ENCODE results near the gene AKR7A2. TPM values are rescaled to one million over a fixed set of nuclear protein-coding genes. Genes with fewer than 3 reads are reported as not detected.

AKR7A2 gene
- total RNA-seq = 10 to 100 TPM; 19.2 to 26.3 (median 20.5) TPM

DNA sequence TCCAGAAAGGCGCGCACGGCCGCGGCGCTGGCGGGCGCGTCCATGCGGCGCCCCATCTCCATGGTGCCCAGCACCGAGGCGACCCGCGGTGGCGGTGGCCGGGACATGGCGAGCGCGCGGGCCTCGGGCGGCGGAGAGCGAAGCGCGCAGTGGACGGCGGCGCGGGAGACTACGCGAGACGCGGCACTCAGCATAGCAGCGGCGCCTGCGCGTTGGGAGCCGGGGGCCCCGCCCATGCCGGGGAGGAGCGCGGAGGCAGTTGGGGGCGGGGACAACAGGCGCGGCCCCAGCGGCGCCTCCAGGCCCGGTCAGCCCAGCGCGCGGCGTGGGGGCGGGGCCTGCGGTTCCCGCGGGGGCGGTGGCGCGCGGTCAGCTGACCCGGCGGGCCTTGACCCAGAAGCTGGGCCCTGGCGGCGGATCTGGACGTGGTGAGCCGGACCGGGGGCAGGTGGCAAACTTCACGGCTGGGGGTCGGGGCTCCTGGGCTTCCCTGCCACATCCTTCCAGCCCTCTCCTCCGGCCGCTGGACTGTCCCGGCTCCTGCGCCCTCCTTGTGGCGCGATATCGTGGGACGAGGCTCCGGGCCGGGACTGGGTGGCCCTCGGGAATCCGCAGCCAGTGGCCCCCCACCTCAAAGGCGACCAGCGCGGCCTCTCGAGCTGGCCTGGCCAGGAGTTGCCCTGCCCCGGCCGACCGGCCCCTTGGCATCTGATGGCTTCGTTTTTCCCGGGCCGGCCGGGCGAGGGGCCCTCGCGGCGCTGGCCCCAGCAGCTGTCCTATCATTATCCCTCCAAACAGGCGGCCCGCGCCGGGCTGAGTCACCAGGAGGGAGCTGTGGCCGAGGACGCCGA, at the start of gene AKR7A2, which contains the start of gene SLC66A1:
Gene AKR7A2 (minus strand): TSS at position 214 of the 851 bp plus-strand sequence. CDS start 20 bp downstream, at position 194.
Gene SLC66A1 (plus strand): TSS at position 396 of the 851 bp plus-strand sequence. CDS start 5,352 bp downstream, outside the sequence.
- ATAC-seq (peak; percentile 97 to 98), DNase-seq (peak; percentile 86)
- Mint-ChIP-seq H3K4me3 (peak within 1 kb of the TSS; percentile 89), H3K27me3 (ENCODE audit: low read depth) (no peaks in the 10 kb centered on the region), H3K4me1 (ENCODE audit: low read depth) (peaks cover 38% of the 10 kb centered on the region), H3K9me3 (no peaks in the 10 kb centered on the region), H3K36me3 (ENCODE audit: insufficient read depth) (peaks cover 9% of the 10 kb centered on the region)

DNA sequence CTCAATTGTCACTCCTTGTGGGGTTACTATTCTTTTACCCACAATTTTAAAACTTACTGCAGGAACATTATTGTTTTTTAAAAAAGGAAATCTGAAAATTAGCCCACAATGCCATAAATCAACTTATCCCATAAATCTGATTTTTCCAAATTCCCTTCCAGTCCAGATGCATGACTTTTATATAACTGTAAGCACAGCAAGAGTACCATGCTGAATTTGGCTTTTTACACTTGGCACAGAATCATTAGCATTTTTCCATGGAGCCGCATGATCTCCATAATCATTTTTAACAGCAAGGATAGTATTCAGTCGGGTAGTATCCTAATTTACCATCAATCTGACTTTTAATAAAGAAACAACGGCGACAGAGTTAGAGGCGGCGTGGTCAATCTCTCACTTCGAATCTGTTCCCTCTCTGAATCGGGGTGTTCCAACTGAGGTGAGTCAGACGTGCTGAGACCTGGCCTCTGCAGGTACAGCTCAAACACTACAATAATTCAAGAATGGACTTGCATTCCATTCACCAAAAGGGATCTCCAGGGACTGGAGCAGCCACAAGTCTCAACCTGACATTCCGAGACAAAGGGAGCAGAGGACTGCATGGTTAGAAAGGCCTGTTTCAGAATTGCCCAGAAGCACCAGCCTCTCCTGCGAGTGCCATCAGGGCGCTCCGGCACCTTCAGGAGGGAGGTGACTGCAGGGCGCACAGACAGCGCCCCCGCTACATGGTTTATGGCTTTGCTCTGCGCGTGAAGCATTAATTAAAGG, 49.1 kb upstream of the AKR7A2 start:
- Mint-ChIP-seq H3K4me3 (no peak overlapping the region), H3K4me1 (ENCODE audit: low read depth) (peaks cover 36% of the 10 kb centered on the region), H3K36me3 (ENCODE audit: insufficient read depth) (peaks cover 7% of the 10 kb centered on the region), H3K27me3 (ENCODE audit: low read depth) (no peaks in the 10 kb centered on the region), H3K9me3 (no peaks in the 10 kb centered on the region)
- DNase-seq (no peak), ATAC-seq (peak in 1 of 2 donors; percentile 34)

DNA sequence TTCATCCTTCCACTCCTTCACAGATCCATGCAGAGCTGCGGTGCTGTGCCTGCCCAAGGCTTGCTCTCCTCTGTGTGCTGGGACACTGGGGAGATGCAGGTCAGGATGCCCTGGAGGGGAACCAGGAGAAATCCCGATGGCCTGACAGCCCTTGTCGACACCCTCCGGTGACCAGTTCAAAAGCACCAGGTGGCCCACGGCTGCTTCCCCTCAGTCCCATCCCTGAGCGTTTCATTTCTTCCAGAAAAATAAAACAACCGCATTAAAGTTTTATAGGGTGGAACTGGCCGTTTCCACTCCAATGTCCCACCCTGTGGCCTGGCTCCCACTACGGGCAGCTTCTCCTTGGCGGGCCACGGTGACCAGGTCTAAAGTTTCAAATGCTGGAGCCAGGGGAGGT, 48.5 kb upstream of the AKR7A2 start:
- no peak overlapping the region for H3K4me3 Mint-ChIP-seq
- no peaks in the 10 kb centered on the region for H3K9me3 Mint-ChIP-seq
- DNase-seq (no peak), ATAC-seq (no peak)
- H3K27me3 Mint-ChIP-seq (ENCODE audit: low read depth) = no peaks in the 10 kb centered on the region
- peaks cover 10% of the 10 kb centered on the region for H3K36me3 Mint-ChIP-seq (ENCODE audit: insufficient read depth)
- peaks cover 36% of the 10 kb centered on the region for H3K4me1 Mint-ChIP-seq (ENCODE audit: low read depth)

DNA sequence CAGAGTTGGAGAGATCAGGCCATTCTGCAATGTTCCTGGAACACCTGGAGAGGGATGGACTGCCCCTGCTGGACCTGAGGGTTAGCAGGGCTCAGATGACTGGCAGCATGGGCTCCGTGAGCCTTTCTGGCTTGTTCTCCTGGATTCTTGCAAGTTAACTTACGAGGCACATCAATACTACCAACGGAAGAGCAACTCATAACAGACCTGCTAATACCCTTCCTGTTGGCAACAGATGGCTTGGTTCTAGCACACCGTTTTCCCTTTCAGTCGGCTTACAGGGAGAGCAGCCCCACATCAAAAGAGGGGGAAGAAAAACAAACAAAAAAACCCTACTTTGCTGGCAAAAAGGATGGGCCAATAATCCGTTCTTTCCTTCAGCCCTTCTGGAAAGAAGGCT, 48.1 kb upstream of the AKR7A2 start:
- H3K27me3 Mint-ChIP-seq (ENCODE audit: low read depth) = no peaks in the 10 kb centered on the region
- H3K4me1 Mint-ChIP-seq (ENCODE audit: low read depth) = peaks cover 36% of the 10 kb centered on the region

DNA sequence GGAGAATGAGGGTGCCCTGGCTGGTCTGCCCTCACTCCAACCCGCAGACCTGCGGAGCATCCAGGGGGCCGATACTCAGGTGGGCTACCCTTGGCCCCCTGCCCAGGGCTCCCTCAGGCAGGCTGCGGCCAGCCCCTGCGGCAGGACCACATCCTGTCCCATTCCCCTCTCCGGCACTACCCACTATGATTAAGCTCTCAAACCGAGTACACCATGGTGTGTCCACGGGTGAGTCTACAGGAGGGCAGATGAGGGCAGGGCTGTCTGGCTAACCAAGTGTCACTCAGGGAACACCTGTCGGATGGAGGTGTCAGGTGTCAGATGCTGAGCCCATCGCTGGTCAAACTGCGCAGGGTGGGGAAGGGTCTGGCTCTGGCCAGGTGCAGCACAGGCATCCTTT, 47.4 kb upstream of the AKR7A2 start:
- no peak overlapping the region for H3K4me3 Mint-ChIP-seq
- no peaks in the 10 kb centered on the region for H3K9me3 Mint-ChIP-seq
- ATAC-seq (no peak), DNase-seq (no peak)
- peaks cover 11% of the 10 kb centered on the region for H3K36me3 Mint-ChIP-seq (ENCODE audit: insufficient read depth)
- H3K4me1 Mint-ChIP-seq (ENCODE audit: low read depth) = peaks cover 34% of the 10 kb centered on the region
- H3K27me3 Mint-ChIP-seq (ENCODE audit: low read depth) = no peaks in the 10 kb centered on the region

More for the DNA sequence above, 48.1 kb upstream of the AKR7A2 start:
- Mint-ChIP-seq H3K9me3 (no peaks in the 10 kb centered on the region), H3K4me3 (no peak overlapping the region), H3K36me3 (ENCODE audit: insufficient read depth) (peaks cover 11% of the 10 kb centered on the region)
- peak; percentile 30 to 54 for ATAC-seq
- no peak for DNase-seq

DNA sequence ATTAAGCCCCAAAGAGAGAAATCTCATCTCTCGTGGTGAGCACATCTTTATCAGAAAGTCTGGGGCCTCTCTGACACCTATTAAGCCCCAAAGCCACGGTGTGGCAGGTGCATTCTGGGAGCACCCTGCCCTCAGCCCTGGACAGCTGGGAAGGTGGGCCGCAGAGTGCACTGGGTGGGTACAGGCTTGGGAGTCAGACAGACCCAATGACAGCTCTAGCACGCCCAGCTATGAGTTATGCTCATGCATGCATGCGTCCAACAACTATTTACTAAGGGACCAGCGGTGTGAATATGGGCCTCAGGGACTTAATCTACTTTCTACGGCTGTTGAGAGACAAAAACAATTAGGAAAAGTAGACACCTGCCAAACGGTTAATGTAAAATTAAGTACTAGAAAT, 46.8 kb upstream of the AKR7A2 start:
- no peak for DNase-seq
- no peak overlapping the region for H3K4me3 Mint-ChIP-seq
- H3K27me3 Mint-ChIP-seq (ENCODE audit: low read depth) = no peaks in the 10 kb centered on the region
- no peaks in the 10 kb centered on the region for H3K9me3 Mint-ChIP-seq
- no peak for ATAC-seq
- peaks cover 32% of the 10 kb centered on the region for H3K4me1 Mint-ChIP-seq (ENCODE audit: low read depth)
- peaks cover 13% of the 10 kb centered on the region for H3K36me3 Mint-ChIP-seq (ENCODE audit: insufficient read depth)

DNA sequence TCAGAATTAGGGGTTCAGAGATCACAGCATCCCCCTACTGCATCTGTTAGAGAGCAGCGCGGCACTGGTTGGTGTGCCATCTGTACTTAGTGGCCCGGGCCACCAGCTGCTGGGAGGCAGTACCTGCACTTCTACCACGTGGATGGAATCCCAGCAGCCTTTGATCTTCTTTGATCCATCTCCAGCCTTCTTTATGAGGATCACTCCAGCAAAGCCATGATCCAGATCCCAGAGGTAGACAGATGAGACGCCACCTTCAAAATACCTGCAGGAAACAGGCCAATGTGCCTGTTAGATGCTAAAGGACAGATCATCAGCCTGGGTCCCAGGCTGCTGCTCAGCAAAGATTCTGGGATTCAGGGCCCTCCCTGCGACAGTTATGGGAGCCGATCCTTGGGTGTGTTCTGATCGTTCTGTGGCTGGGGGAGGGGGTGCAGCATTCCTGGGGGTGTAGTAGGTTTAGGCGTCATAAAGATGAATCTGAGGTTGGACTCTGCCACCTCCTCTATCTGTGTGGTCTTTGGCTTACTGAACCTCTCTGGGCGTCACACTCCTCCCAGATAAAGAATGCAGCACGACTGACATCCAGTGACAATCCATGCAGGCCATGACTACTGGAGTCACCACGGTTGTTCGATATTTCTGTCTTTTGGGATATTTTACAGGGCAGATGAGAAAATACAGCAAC, 45.5 kb upstream of the AKR7A2 start:
- Mint-ChIP-seq H3K36me3 (ENCODE audit: insufficient read depth) (peaks cover 15% of the 10 kb centered on the region), H3K4me3 (no peak overlapping the region), H3K9me3 (no peaks in the 10 kb centered on the region), H3K4me1 (ENCODE audit: low read depth) (peaks cover 29% of the 10 kb centered on the region), H3K27me3 (ENCODE audit: low read depth) (no peaks in the 10 kb centered on the region)
- ATAC-seq = no peak
- DNase-seq = no peak

DNA sequence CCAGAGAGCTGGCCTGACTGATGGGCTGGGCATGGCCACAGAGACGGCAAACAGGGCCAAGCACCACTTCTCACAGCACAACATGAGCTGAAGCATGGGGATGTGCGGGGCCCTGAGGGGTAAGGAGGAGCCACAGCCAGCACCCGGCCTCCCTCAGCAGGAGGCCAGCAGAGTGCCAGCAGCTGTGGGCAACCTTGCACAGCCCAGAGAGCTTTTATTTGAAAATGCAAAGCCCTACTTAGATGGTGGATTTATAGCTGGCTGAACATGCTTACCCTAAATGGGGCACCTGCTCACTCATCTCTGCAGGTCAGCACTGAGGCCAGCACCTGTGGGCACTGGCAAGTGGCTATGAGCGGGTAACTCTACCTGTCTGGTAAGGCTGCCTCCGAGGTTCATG, 44.3 kb upstream of the AKR7A2 start:
- peaks cover 18% of the 10 kb centered on the region for H3K36me3 Mint-ChIP-seq (ENCODE audit: insufficient read depth)
- DNase-seq (no peak), ATAC-seq (no peak)
- peaks cover 21% of the 10 kb centered on the region for H3K4me1 Mint-ChIP-seq (ENCODE audit: low read depth)
- no peak overlapping the region for H3K4me3 Mint-ChIP-seq
- H3K27me3 Mint-ChIP-seq (ENCODE audit: low read depth) = no peaks in the 10 kb centered on the region
- H3K9me3 Mint-ChIP-seq = no peaks in the 10 kb centered on the region

DNA sequence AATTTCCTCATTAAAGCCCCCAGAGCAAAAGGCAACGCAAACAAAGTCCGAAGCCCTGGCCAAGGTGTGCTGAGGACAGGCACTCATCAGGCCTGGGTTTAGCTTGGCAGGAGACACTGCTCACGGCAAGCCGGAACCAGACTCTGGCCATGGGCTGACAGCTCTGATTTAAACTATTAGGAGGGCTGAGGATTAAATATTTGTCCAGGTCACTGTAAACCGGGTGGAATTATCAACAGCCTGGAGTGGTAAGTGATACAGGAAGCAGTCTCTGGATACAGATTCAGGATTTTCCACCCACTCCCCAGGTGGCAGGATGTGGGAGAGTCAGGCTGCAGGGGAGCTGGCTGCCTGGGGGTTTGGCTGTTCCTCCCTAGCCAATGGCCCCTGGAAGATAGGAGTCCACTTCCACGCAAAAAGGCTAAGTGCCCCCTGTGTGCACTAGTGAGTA, 42.6 kb upstream of the AKR7A2 start:
- no peaks in the 10 kb centered on the region for H3K9me3 Mint-ChIP-seq
- peaks cover 3% of the 10 kb centered on the region for H3K4me1 Mint-ChIP-seq (ENCODE audit: low read depth)
- DNase-seq (no peak), ATAC-seq (no peak)
- H3K36me3 Mint-ChIP-seq (ENCODE audit: insufficient read depth) = peaks cover 18% of the 10 kb centered on the region
- no peak overlapping the region for H3K4me3 Mint-ChIP-seq
- H3K27me3 Mint-ChIP-seq (ENCODE audit: low read depth) = no peaks in the 10 kb centered on the region

DNA sequence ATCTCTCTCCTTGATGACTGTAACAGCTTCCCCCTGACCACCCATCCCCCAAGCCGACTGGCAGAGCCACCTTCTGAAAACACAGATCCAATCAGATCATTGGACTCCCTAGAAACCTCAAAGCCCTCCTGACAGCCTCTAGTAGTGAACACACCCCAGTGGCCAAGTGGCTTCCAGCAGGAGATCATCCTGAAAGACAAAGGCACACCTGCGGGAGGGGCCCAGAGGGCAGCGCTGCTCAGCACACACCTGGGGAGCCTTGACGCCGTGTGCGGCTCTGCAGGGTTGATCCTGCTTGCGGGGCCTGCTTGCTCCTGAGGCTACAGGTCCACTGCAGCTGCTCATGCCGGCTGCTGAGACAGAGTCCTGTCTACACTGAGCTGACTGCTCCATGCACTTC, 41.7 kb upstream of the AKR7A2 start:
- no peaks in the 10 kb centered on the region for H3K4me1 Mint-ChIP-seq (ENCODE audit: low read depth)
- no peak overlapping the region for H3K4me3 Mint-ChIP-seq
- no peak for DNase-seq
- no peaks in the 10 kb centered on the region for H3K27me3 Mint-ChIP-seq (ENCODE audit: low read depth)
- ATAC-seq = no peak
- H3K9me3 Mint-ChIP-seq = no peaks in the 10 kb centered on the region
- peaks cover 18% of the 10 kb centered on the region for H3K36me3 Mint-ChIP-seq (ENCODE audit: insufficient read depth)

DNA sequence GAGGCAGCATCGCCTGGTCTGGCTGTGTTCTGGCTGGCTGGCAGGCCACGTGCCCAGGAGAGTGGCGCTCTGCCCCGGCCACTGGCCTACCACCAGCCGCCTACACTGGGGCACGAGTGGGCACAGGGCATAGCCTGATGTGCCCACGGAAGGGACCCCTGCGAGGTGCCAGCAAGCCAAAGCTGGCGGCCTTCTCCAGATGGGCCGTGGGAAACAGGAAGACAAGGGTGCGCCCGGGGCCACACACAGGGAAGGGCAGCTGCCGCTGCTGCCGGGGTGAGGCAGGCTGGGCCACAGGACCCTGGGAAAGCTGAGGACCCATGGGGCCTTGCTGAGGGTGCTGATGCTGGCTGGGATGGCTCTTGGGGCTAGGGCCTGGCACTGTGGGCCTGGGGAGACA, 40.9 kb upstream of the AKR7A2 start:
- ATAC-seq = no peak
- DNase-seq = no peak
- H3K4me1 Mint-ChIP-seq (ENCODE audit: low read depth) = no peaks in the 10 kb centered on the region
- H3K9me3 Mint-ChIP-seq = no peaks in the 10 kb centered on the region
- H3K4me3 Mint-ChIP-seq = no peak overlapping the region
- peaks cover 18% of the 10 kb centered on the region for H3K36me3 Mint-ChIP-seq (ENCODE audit: insufficient read depth)
- no peaks in the 10 kb centered on the region for H3K27me3 Mint-ChIP-seq (ENCODE audit: low read depth)

DNA sequence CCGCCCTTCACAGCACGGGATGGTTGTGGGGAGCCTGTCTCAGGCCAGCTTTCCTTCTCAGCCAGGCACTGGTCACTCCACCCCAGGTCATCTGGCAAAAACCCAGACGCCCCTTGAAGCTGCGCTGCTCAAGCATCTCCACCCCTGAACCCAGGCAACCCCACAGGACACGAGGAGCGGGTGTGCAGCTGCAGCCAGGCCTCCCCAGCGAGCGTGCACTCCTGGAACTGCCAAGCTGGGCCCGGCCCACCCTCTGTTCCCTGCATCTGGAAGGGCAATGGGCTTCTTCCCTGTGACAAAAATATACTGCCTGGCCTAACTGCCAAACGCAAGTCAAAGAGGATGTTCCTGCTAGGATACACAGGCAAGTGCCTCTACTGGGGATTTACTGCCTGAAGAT, 39.9 kb upstream of the AKR7A2 start:
- ATAC-seq (no peak), DNase-seq (no peak)
- H3K4me1 Mint-ChIP-seq (ENCODE audit: low read depth) = no peaks in the 10 kb centered on the region
- H3K27me3 Mint-ChIP-seq (ENCODE audit: low read depth) = no peaks in the 10 kb centered on the region
- peaks cover 15% of the 10 kb centered on the region for H3K36me3 Mint-ChIP-seq (ENCODE audit: insufficient read depth)
- H3K9me3 Mint-ChIP-seq = no peaks in the 10 kb centered on the region
- no peak overlapping the region for H3K4me3 Mint-ChIP-seq

DNA sequence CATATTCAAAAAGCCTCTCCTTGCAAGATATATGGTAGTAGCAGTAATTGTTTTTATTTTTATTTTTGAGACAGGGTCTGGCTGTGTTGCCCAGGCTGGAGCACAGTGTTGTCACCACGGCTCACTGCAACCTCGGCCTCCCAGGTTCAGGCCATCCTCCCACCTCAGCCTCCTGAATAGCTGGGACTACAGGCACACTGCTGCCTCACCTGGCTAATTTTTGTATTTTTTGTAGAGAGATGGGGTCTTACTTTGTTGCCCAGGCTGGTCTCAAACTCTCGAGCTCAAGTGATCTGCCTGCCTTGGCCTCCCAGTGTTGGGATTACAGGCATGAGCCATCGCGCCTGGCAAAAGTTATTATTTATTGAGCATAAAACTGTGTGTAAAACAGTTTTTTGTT, 38.6 kb upstream of the AKR7A2 start:
- H3K9me3 Mint-ChIP-seq = no peaks in the 10 kb centered on the region

DNA sequence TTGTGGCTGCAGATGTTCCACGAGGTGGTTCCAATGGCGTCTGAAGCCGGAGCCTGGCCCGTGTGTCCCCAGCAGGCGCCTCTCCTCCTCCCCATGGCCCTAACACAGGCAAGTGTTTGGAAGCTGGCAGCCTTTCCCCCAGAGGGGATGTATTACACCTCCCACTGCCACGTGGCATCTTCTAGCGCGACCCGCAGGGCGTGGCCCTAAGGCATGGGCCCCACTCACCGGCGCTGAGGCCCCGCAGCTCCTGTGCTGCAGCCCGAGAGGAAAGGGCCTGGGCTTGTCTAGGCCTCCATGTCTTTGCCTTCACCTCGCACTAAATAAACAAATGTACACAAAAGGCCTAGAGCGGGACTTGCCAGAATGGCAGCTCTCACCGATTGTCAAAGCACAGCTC, 38.1 kb upstream of the AKR7A2 start:
- Mint-ChIP-seq H3K36me3 (ENCODE audit: insufficient read depth) (peaks cover 15% of the 10 kb centered on the region), H3K4me1 (ENCODE audit: low read depth) (no peaks in the 10 kb centered on the region), H3K27me3 (ENCODE audit: low read depth) (no peaks in the 10 kb centered on the region), H3K9me3 (no peaks in the 10 kb centered on the region), H3K4me3 (no peak overlapping the region)
- ATAC-seq (no peak), DNase-seq (no peak)

More for the DNA sequence above, 38.6 kb upstream of the AKR7A2 start:
- no peak for DNase-seq
- Mint-ChIP-seq H3K36me3 (ENCODE audit: insufficient read depth) (peaks cover 15% of the 10 kb centered on the region), H3K4me3 (no peak overlapping the region), H3K27me3 (ENCODE audit: low read depth) (no peaks in the 10 kb centered on the region), H3K4me1 (ENCODE audit: low read depth) (no peaks in the 10 kb centered on the region)
- ATAC-seq = no peak
